ENCODE results near the gene PRC1. TPM values are rescaled to one million over a fixed set of nuclear protein-coding genes. Genes with fewer than 3 reads are reported as not detected.
A peak's percentile ranks its signal among the peaks of the same experiment; 100 is the strongest.

PRC1 gene
- total and polyA plus RNA-seq, 2 of the 13 experiments (the other 11 are each of a cell fraction or from before 2014, with no cell fraction given), result 137 to 162 TPM

- intact Hi-C loops (cut with micrococcal nuclease; ENCODE audit: unreplicated experiment), result loop anchor here (10.0 kb wide), 1 partner anchor 57 kb away; the partner anchor contains the start of genes HDDC3 and UNC45A
- H3K79me2 ChIP-seq (ENCODE audit: insufficient read depth, low read length), result peaks cover 82% of the 10 kb centered on the region
- H3K9ac ChIP-seq (ENCODE audit: insufficient read depth, low read depth, low read length), result no peak overlapping the region; the same call in 1 of the 2 replicates
- H3K27me3 ChIP-seq (ENCODE audit: control insufficient read depth in 1 of 2, insufficient read depth in 2 of 2, low read length in 2 of 2), result no peaks in the 10 kb centered on the region
- H3K4me1 ChIP-seq (ENCODE audit: insufficient read depth, low read length), result peaks cover 44% of the 10 kb centered on the region
- in situ Hi-C loops (cut with HindIII; ENCODE audit: extremely low pct_ligation_motif_present, low pct_unique_long_range_greater_than_20kb), result no loop called here
- FAIRE-seq (no peak), DNase-seq (ENCODE audit: low spot score) (no peak), ATAC-seq (no peak)
- CTCF ChIA-PET (ENCODE audit: low intra/inter-chr PET ratio, low total read pairs), result no interaction called here
- peak overlapping the region; percentile 63 for H2AFZ ChIP-seq (ENCODE audit: low read length)
- peak overlapping the region in 1 of 3 experiments; percentile 40; a peak in 1 of 6 replicates for H3K4me3 ChIP-seq (replicated peaks in 1 of 3; ENCODE audit: insufficient read depth in 1 of 3, low read depth in 2 of 3, low read length in 3 of 3)
- H4K20me1 ChIP-seq (ENCODE audit: insufficient read depth, low read length), result peaks cover 7% of the 10 kb centered on the region
- no TSS peak for BruUV-seq (replicated peaks)
- peak overlapping the region; percentile 28 for H3K27ac ChIP-seq (ENCODE audit: extremely low read length, insufficient read depth, low read length)
- no peaks in the 10 kb centered on the region for H3K9me3 ChIP-seq (ENCODE audit: low read length)
- WGBS (ENCODE audit: low lambda C conversion rate), result 74% methylated on average over 6 of the region's 6 CpGs
- no peak for TF ChIP-seq ZNF317 (CRISPR knock-in tag; IDR thresholded peaks at IDR 0.05)
- no peak for TF ChIP-seq RARA (CRISPR knock-in tag; IDR thresholded peaks at IDR 0.05)
- TF ChIP-seq MIER2 (CRISPR knock-in tag; IDR thresholded peaks at IDR 0.05), result no peak
- no peak for TF ChIP-seq TCF12 (IDR thresholded peaks at IDR 0.05)
- no peak for TF ChIP-seq TCF12 (CRISPR knock-in tag; IDR thresholded peaks at IDR 0.05)
- TF ChIP-seq ZFP41 (CRISPR knock-in tag; IDR thresholded peaks at IDR 0.05; ENCODE audit: borderline replicate concordance), result no peak
- no peak for TF ChIP-seq MAZ (IDR thresholded peaks at IDR 0.05; ENCODE audit: borderline replicate concordance, low read depth, low read length)
- TF ChIP-seq MAZ (CRISPR knock-in tag; IDR thresholded peaks at IDR 0.05; ENCODE audit: low read depth), result no peak
- TF ChIP-seq PCBP1 (IDR thresholded peaks at IDR 0.05; ENCODE audit: borderline replicate concordance, low read depth, low read length), result no peak
- TF ChIP-seq KLF9 (CRISPR knock-in tag; IDR thresholded peaks at IDR 0.05; ENCODE audit: low read depth), result no peak
- TF ChIP-seq ZKSCAN1 (IDR thresholded peaks at IDR 0.05; ENCODE audit: low read length), result no peak
- no peak for TF ChIP-seq ARNTL (CRISPR knock-in tag; IDR thresholded peaks at IDR 0.05)
- TF ChIP-seq ZNF558 (CRISPR knock-in tag; IDR thresholded peaks at IDR 0.05; ENCODE audit: borderline replicate concordance), result no peak
- TF ChIP-seq RXRB (CRISPR knock-in tag; IDR thresholded peaks at IDR 0.05; ENCODE audit: borderline replicate concordance), result no peak
- no peak for TF ChIP-seq KLF11 (CRISPR knock-in tag; IDR thresholded peaks at IDR 0.05)
- TF ChIP-seq SNAPC5 (CRISPR knock-in tag; IDR thresholded peaks at IDR 0.05; ENCODE audit: borderline replicate concordance), result no peak
- no peak for TF ChIP-seq DMAP1 (CRISPR knock-in tag; IDR thresholded peaks at IDR 0.05)
- no peak for TF ChIP-seq PRDM10 (CRISPR knock-in tag; IDR thresholded peaks at IDR 0.05; ENCODE audit: low read depth)
- H3K4me2 ChIP-seq (ENCODE audit: low read depth, low read length), result peak overlapping the region; percentile 61
- no peaks in the 10 kb centered on the region for H3K36me3 ChIP-seq (replicated peaks in 1 of 2; ENCODE audit: control insufficient read depth in 1 of 2, insufficient read depth in 2 of 2, low read length in 2 of 2)
- POLR2A ChIA-PET, result no interaction called here
Observed at GRCh38 chr15:90991587-90992285, 2.6 kb downstream of the PRC1 start.

Data from HepG2 (cell line).